ENCODE data around the gene CAPN11. TPM values are rescaled to one million over a fixed set of nuclear protein-coding genes. Genes with fewer than 3 reads are reported as not detected.

Gene CAPN11
- total and polyA plus RNA-seq, 2 donors (not counting 1 experiment from before 2014, with no cell fraction given): not detected

- H3K27ac ChIP-seq (ENCODE audit: insufficient read depth, low read length): no peak overlapping the region
- no peak overlapping the region for H3K4me3 ChIP-seq (replicated peaks in 1 of 4; ENCODE audit: control extremely low read depth in 1 of 4, insufficient read depth in 1 of 4, low read depth in 3 of 4, low read length in 4 of 4)
- H3K4me1 ChIP-seq (ENCODE audit: control insufficient read depth, extremely low read depth, insufficient read depth, low read length): no peaks in the 10 kb centered on the region
- no peak for TF ChIP-seq EZH2 (IDR thresholded peaks at IDR 0.05; ENCODE audit: low read length, missing control alignments)
- TF ChIP-seq, protein P1, sequence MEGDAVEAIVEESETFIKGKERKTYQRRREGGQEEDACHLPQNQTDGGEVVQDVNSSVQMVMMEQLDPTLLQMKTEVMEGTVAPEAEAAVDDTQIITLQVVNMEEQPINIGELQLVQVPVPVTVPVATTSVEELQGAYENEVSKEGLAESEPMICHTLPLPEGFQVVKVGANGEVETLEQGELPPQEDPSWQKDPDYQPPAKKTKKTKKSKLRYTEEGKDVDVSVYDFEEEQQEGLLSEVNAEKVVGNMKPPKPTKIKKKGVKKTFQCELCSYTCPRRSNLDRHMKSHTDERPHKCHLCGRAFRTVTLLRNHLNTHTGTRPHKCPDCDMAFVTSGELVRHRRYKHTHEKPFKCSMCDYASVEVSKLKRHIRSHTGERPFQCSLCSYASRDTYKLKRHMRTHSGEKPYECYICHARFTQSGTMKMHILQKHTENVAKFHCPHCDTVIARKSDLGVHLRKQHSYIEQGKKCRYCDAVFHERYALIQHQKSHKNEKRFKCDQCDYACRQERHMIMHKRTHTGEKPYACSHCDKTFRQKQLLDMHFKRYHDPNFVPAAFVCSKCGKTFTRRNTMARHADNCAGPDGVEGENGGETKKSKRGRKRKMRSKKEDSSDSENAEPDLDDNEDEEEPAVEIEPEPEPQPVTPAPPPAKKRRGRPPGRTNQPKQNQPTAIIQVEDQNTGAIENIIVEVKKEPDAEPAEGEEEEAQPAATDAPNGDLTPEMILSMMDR (conservative IDR thresholded peaks at IDR 0.05 in 1 of 2, IDR thresholded peaks at IDR 0.05 in 1 of 2; ENCODE audit: low read depth in 1 of 2, low read length in 2 of 2): no peak
- no peak overlapping the region for H2AFZ ChIP-seq (ENCODE audit: low read length)
- peaks cover 5% of the 10 kb centered on the region for H3K27me3 ChIP-seq (ENCODE audit: control insufficient read depth, insufficient read depth, low read length)
- H3K79me2 ChIP-seq (ENCODE audit: control insufficient read depth, insufficient read depth, low read length): no peaks in the 10 kb centered on the region
- H3K9me3 ChIP-seq (ENCODE audit: control insufficient read depth, insufficient read depth, low read depth, low read length): no peaks in the 10 kb centered on the region
- H3K4me2 ChIP-seq (ENCODE audit: extremely low read depth, insufficient read depth, low read length): no peak overlapping the region
- H3K36me3 ChIP-seq (ENCODE audit: control insufficient read depth, insufficient read depth, low read length): no peaks in the 10 kb centered on the region
- no peak overlapping the region for H3K9ac ChIP-seq (ENCODE audit: insufficient read depth, low read length)
- DNase-seq (ENCODE audit: low read depth in 2 of 2): peak; percentile 8 to 59
- no peaks in the 10 kb centered on the region for H4K20me1 ChIP-seq (ENCODE audit: control insufficient read depth, extremely low read depth, insufficient read depth, low read length)
Observed at GRCh38 chr6:44161997-44162338, 3.3 kb downstream of the CAPN11 start.

DNA sequence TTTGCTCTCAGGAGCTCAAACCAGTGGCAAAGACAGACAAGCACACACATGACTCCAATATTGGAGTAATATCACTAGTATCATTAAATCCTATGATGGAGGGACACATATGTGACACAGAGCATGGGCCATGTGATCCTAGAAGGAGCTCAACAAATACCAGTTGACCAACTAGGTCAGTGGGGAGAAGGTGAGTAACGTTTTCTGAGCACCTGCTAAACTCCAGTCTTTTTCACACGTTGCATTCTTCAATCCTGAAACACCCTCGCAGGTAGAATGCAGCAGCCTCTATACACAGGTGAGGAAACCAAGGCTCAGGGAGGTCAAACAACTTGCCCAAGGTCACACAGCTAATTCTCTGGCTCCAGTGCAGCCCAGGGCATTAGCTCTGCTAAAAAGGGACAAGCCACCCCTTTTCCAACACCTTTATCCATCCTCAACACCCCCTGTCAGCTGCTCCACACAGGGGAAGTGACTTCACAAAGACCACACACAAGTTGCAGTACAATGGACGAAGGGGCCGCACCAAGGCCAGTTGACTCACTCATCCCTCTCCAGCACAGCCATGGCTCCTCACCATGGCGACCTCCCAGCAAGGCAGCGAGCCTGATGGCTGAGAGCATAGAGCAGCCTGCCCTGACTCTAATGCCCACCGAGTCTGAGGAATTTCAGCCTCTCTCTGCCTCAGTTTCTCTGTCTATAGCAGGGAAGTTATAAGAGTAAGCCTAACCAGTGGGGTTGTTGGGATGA, 4.4 kb downstream of the CAPN11 start:
- H3K79me2 ChIP-seq (ENCODE audit: control insufficient read depth, insufficient read depth, low read length): no peaks in the 10 kb centered on the region
- H3K4me2 ChIP-seq (ENCODE audit: extremely low read depth, insufficient read depth, low read length): no peak overlapping the region
- peaks cover 5% of the 10 kb centered on the region for H3K27me3 ChIP-seq (ENCODE audit: control insufficient read depth, insufficient read depth, low read length)
- no peaks in the 10 kb centered on the region for H3K4me1 ChIP-seq (ENCODE audit: control insufficient read depth, extremely low read depth, insufficient read depth, low read length)
- H3K9me3 ChIP-seq (ENCODE audit: control insufficient read depth, insufficient read depth, low read depth, low read length): no peaks in the 10 kb centered on the region
- peak in 1 of 2 donors; percentile 14 for DNase-seq (ENCODE audit: low read depth in 2 of 2)
- TF ChIP-seq EZH2 (IDR thresholded peaks at IDR 0.05; ENCODE audit: low read length, missing control alignments): no peak
- TF ChIP-seq, protein P1 (conservative IDR thresholded peaks at IDR 0.05 in 1 of 2, IDR thresholded peaks at IDR 0.05 in 1 of 2; ENCODE audit: low read depth in 1 of 2, low read length in 2 of 2): no peak
- no peak overlapping the region for H3K4me3 ChIP-seq (replicated peaks in 1 of 4; ENCODE audit: control extremely low read depth in 1 of 4, insufficient read depth in 1 of 4, low read depth in 3 of 4, low read length in 4 of 4)
- H3K36me3 ChIP-seq (ENCODE audit: control insufficient read depth, insufficient read depth, low read length): no peaks in the 10 kb centered on the region
- H2AFZ ChIP-seq (ENCODE audit: low read length): no peak overlapping the region
- H3K9ac ChIP-seq (ENCODE audit: insufficient read depth, low read length): no peak overlapping the region
- no peaks in the 10 kb centered on the region for H4K20me1 ChIP-seq (ENCODE audit: control insufficient read depth, extremely low read depth, insufficient read depth, low read length)
- H3K27ac ChIP-seq (ENCODE audit: insufficient read depth, low read length): no peak overlapping the region

- Histone ChIP-seq H3K27me3 (ENCODE audit: control insufficient read depth, insufficient read depth, low read length) (peaks cover 11% of the 10 kb centered on the region), H3K36me3 (ENCODE audit: control insufficient read depth, insufficient read depth, low read length) (no peaks in the 10 kb centered on the region), H3K4me1 (ENCODE audit: control insufficient read depth, extremely low read depth, insufficient read depth, low read length) (no peaks in the 10 kb centered on the region), H3K9ac (ENCODE audit: insufficient read depth, low read length) (no peak overlapping the region), H2AFZ (ENCODE audit: low read length) (no peak overlapping the region), H3K27ac (ENCODE audit: insufficient read depth, low read length) (no peak overlapping the region), H3K4me2 (ENCODE audit: extremely low read depth, insufficient read depth, low read length) (no peak overlapping the region), H3K79me2 (ENCODE audit: control insufficient read depth, insufficient read depth, low read length) (no peaks in the 10 kb centered on the region), H4K20me1 (ENCODE audit: control insufficient read depth, extremely low read depth, insufficient read depth, low read length) (no peaks in the 10 kb centered on the region), H3K4me3 (replicated peaks in 1 of 4; ENCODE audit: control extremely low read depth in 1 of 4, insufficient read depth in 1 of 4, low read depth in 3 of 4, low read length in 4 of 4) (no peak overlapping the region), H3K9me3 (ENCODE audit: control insufficient read depth, insufficient read depth, low read depth, low read length) (no peaks in the 10 kb centered on the region)
- no peak for DNase-seq (ENCODE audit: low read depth in 2 of 2)
- TF ChIP-seq, protein P1 (conservative IDR thresholded peaks at IDR 0.05 in 1 of 2, IDR thresholded peaks at IDR 0.05 in 1 of 2; ENCODE audit: low read depth in 1 of 2, low read length in 2 of 2): no peak
- TF ChIP-seq EZH2 (IDR thresholded peaks at IDR 0.05; ENCODE audit: low read length, missing control alignments): no peak
Observed at GRCh38 chr6:44166116-44166515, 7.5 kb downstream of the CAPN11 start.

Data from fibroblast of lung (primary cell).